IPS-18c (cell line): Measurements from ENCODE around the gene TERT.
"Not testable (repeated sequence)": the region's sequence is repeated elsewhere in the genome, so short reads cannot be mapped to it uniquely, and the experiment has no call there.

Source experiments
- H3K4me3 ChIP-seq: 2 replicates; pipeline ENCODE4 v1.7.0; 2013; ENCODE audit warnings: low read depth, mild to moderate bottlenecking, low read length, moderate library complexity; ENCODE audit not compliant: insufficient read depth
- H3K9me3 ChIP-seq: one replicate; pipeline ENCODE4 v1.6.1; 2013; ENCODE audit warnings: mild to moderate bottlenecking, low read length, moderate library complexity; ENCODE audit not compliant: control insufficient read depth, insufficient read depth

The TERT gene

GRCh38 chr5:1276930-1277329, 17.9 kb downstream of the TERT start:
- Histone ChIP-seq H3K4me3 (no peak overlapping the region), H3K9me3 (no peaks in the 10 kb centered on the region)

- not testable (repeated sequence) for H3K4me3 ChIP-seq, H3K9me3 ChIP-seq
Measured at GRCh38 chr5:1275397-1276391, 19.2 kb downstream of the TERT start.

GRCh38 chr5:1274471-1274870, 20.4 kb downstream of the TERT start:
- Histone ChIP-seq H3K4me3 (no peak overlapping the region), H3K9me3 (no peaks in the 10 kb centered on the region)

- H3K9me3 ChIP-seq: no peaks in the 10 kb centered on the region
- H3K4me3 ChIP-seq: no peak overlapping the region
Measured at GRCh38 chr5:1273745-1274144, 21.1 kb downstream of the TERT start.

- Histone ChIP-seq H3K9me3 (no peaks in the 10 kb centered on the region), H3K4me3 (no peak overlapping the region)
Measured at GRCh38 chr5:1272201-1272600, 22.7 kb downstream of the TERT start.

- Histone ChIP-seq H3K4me3 (no peak overlapping the region), H3K9me3 (no peaks in the 10 kb centered on the region)
Measured at GRCh38 chr5:1270933-1271914, 23.6 kb downstream of the TERT start.

- Histone ChIP-seq H3K4me3 (no peak overlapping the region), H3K9me3 (no peaks in the 10 kb centered on the region)
Measured at GRCh38 chr5:1270426-1270825, 24.4 kb downstream of the TERT start.

GRCh38 chr5:1268666-1269065, 26.2 kb downstream of the TERT start:
- H3K9me3 ChIP-seq: peaks cover 4% of the 10 kb centered on the region
- no peak overlapping the region for H3K4me3 ChIP-seq

- H3K4me3 ChIP-seq: no peak overlapping the region
Measured at GRCh38 chr5:1268056-1268455, 26.8 kb downstream of the TERT start.

GRCh38 chr5:1267464-1267863, 27.4 kb downstream of the TERT start:
- H3K9me3 ChIP-seq: peaks cover 12% of the 10 kb centered on the region
- H3K4me3 ChIP-seq: not testable (repeated sequence)

More at GRCh38 chr5:1268056-1268455, 26.8 kb downstream of the TERT start:
- H3K9me3 ChIP-seq: peaks cover 9% of the 10 kb centered on the region

- Histone ChIP-seq H3K9me3 (peaks cover 13% of the 10 kb centered on the region), H3K4me3 (no peak overlapping the region)
Measured at GRCh38 chr5:1266791-1267190, 28.1 kb downstream of the TERT start.

- Histone ChIP-seq H3K4me3 (no peak overlapping the region), H3K9me3 (peaks cover 17% of the 10 kb centered on the region)
Measured at GRCh38 chr5:1265461-1266455, 29.1 kb downstream of the TERT start.

- Histone ChIP-seq H3K4me3 (no peak overlapping the region), H3K9me3 (peaks cover 17% of the 10 kb centered on the region)
Measured at GRCh38 chr5:1265026-1265425, 29.8 kb downstream of the TERT start.

GRCh38 chr5:1264211-1264610, 30.7 kb downstream of the TERT start:
- Histone ChIP-seq H3K9me3 (peaks cover 17% of the 10 kb centered on the region), H3K4me3 (no peak overlapping the region)

- H3K9me3 ChIP-seq: peaks cover 17% of the 10 kb centered on the region
Measured at GRCh38 chr5:1262381-1262780, 32.5 kb downstream of the TERT start.

GRCh38 chr5:1261643-1262042, 33.2 kb downstream of the TERT start:
- Histone ChIP-seq H3K4me3 (no peak overlapping the region), H3K9me3 (peaks cover 17% of the 10 kb centered on the region)

More at GRCh38 chr5:1262381-1262780, 32.5 kb downstream of the TERT start:
- no peak overlapping the region for H3K4me3 ChIP-seq
